Epithelial cell of proximal tubule (primary cell): Measurements from ENCODE around the gene ITPKC. TPM values are rescaled to one million over a fixed set of nuclear protein-coding genes. Genes with fewer than 3 reads are reported as not detected.
"Not testable (repeated sequence)": the region's sequence is repeated elsewhere in the genome, so short reads cannot be mapped to it uniquely, and the experiment has no call there.

Experiments
- DNase-seq: peaks from one replicate; pipeline ENCODE4 v3.0.0-alpha.2; 2011; ENCODE audit warnings: low read depth
- H3K4me3 ChIP-seq: 2 replicates; pipeline ENCODE4 v1.5.1; 2011; ENCODE audit warnings: low read depth, mild to moderate bottlenecking, low read length
- total RNA-seq: library from RNA; depleted of rRNA; stranded (reverse); fragments of >200 nt; gene quantifications from 2 replicates; pipeline ENCODE4 v1.2.3, GENCODE V29; 2015
- TF ChIP-seq, protein P1 (sequence below): conservative IDR thresholded peaks from 2 replicates; pipeline ENCODE4 v1.5.1; 2012; ENCODE audit warnings: low read depth, mild to moderate bottlenecking, low read length

The ITPKC gene
- total RNA-seq, 1 donor from 2014 or later = 17.6 TPM

DNA sequence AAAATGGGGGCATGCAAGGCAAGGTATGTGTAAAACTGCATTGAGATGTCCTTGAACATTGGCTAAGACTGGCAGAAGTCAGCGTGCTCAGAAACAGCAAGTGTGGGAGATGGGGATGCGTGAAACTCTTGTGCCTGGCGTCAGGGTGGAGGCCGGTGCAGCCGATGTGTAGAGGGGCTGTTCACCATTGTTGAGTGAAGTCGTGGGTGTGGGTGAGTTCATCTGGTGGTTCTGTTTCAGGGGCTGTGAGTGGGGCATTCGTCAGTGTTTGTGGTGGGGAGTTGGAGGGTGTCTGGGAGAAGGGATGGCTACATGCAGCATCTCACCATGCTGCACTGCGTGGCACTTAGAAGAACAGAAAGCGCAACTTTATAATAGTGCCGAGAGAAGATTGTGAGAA, 47.1 kb downstream of the ITPKC start:
- TF ChIP-seq, protein P1, sequence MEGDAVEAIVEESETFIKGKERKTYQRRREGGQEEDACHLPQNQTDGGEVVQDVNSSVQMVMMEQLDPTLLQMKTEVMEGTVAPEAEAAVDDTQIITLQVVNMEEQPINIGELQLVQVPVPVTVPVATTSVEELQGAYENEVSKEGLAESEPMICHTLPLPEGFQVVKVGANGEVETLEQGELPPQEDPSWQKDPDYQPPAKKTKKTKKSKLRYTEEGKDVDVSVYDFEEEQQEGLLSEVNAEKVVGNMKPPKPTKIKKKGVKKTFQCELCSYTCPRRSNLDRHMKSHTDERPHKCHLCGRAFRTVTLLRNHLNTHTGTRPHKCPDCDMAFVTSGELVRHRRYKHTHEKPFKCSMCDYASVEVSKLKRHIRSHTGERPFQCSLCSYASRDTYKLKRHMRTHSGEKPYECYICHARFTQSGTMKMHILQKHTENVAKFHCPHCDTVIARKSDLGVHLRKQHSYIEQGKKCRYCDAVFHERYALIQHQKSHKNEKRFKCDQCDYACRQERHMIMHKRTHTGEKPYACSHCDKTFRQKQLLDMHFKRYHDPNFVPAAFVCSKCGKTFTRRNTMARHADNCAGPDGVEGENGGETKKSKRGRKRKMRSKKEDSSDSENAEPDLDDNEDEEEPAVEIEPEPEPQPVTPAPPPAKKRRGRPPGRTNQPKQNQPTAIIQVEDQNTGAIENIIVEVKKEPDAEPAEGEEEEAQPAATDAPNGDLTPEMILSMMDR = no peak
- no peak for DNase-seq
- no peak overlapping the region for H3K4me3 ChIP-seq

DNA sequence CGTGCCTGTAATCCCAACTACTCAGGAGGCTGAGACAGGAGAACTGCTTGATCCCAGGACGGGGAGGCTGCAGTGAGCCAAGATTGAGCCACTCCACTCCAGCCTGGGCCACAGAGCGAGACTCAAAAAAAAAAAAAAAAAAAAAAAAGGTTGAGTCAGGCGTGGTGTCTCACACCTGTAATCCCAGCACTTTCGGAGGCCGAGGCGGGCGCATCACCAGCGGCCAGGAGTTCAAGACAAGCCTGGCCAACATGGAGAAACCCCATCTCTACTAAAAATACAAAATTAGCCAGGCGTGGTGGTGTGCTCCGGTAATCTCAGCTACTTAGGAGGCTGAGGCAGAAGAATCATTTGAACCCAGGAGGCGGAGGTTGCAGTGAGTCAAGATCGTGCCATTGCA, 49.5 kb downstream of the ITPKC start:
- H3K4me3 ChIP-seq, DNase-seq: not testable (repeated sequence)

DNA sequence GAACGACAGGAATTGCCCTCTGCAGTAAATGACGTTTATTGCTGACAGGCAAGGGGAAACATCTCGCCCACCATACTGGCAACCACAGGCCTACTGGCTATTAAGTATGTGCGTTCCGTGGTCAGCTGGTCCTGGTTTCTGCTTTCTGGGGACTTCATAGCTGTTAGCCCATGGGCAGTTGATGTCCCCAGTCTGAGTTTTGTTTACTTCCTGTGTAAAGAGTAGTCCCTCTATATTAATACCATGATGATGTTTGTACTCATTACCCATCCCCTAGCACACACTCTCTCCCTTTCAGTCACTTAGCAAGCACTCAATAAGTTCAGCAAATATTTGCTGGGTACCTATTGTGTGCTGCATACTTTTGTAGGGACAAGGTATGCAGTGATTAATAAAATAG, 52.0 kb downstream of the ITPKC start:
- TF ChIP-seq, protein P1 = no peak
- no peak for DNase-seq
- H3K4me3 ChIP-seq = no peak overlapping the region

DNA sequence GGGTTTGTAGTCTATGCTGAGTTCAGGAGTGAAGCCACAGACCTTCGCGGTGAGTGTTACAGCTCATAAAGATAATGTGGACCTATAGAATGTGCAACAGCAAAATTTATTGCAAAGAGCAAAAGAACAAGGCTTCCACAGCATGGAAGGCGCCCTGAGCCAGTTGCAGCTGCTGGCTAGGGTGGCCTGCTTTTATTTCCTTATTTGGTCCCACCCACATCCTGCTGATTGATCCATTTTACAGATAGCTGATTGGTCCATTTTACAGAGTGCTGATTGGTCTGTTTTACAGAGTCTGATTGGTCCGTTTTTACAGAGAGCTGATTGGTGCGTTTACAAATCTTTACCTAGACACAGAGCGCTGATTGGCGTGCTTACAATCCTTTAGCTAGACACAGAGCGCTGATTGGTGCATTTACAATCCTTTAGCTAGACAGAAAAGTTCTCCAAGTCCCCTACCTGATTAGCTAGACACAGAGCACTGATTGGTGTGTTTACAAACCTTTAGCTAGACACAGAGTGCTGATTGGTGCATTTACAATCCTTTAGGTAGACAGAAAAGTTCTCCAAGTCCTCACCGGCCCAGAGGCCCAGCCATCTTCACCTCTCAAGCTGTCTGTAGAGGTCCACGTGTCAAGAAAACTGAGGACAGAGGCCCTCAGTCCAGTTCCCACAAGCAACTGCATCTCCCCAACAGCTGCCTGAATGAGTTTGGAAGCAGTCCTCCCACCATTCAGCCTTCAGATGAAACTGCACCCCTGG, 54.4 kb downstream of the ITPKC start:
- not testable (repeated sequence) for DNase-seq, H3K4me3 ChIP-seq

DNA sequence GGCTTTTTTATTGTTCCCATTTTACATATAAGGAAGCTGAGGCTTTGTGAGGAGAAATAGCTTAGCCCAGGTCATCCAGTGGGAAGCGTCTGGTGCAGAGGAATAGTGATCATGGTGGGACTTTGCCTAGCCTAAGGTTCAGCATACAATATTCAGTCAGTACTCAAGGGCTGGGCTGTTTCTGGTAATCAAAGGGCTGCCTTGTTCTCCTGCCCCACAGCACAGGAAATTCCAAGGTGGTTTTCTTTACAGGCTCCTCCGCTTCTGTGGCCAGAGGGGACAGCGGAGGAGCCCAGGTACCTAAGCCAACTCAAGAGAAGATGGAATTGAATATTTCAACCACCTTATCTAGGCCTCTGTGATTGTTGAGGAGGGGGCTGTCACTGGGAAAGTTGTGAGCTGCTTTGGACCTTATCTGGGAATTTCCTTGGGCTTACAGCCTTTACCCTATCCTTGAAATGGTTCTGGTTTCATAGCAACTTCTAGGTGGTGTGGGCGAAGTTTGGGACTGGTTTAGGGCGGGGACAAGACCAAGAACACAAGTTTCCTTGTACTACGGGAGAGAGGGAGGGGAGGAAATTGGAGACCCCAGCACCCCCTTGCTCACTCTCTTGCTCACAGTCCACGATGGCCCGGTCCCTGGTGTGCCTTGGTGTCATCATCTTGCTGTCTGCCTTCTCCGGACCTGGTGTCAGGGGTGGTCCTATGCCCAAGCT, 58.2 kb downstream of the ITPKC start, which contains the start of gene MIA:
Gene MIA (plus strand): TSS at position 606 of the 716 bp plus-strand sequence. CDS start 22 bp downstream, at position 628.
- TF ChIP-seq, protein P1 = no peak
- no peak for DNase-seq
- H3K4me3 ChIP-seq = no peak within 1 kb of the TSS

DNA sequence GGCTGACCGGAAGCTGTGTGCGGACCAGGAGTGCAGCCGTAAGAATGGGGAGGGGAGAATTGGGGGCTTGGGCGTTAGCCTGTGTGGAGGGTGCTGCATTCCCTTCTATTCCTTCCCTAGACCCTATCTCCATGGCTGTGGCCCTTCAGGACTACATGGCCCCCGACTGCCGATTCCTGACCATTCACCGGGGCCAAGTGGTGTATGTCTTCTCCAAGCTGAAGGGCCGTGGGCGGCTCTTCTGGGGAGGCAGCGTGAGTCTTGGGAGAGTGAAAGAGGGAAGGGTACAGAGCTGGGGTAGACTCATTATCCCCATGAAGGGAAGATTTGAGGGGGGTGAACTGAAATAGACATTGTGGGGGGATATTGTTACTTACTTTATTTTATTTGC, 58.7 kb downstream of the ITPKC start:
- DNase-seq = no peak
- H3K4me3 ChIP-seq = no peak overlapping the region
- TF ChIP-seq, protein P1 = no peak

DNA sequence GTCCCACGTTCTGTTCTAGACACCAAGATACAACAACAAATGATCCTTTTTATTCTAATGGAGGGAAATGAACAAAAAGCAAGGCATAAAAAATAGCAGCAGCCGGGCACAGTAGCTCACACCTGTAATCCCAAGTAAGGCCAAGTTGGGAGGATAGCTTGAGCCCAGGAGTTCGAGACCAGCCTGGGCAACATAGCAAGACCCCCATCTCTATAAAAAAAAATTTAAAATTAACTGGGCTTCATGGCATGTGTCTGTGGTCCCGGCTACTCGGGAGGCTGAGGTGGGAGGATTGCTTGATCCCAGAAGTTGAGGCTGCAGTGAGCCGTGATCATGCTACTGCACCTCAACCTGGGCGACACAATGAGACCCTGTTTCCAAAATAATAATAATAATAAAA, 59.5 kb downstream of the ITPKC start:
- TF ChIP-seq, protein P1 = no peak
- H3K4me3 ChIP-seq = no peak overlapping the region
- no peak for DNase-seq
